Mucosa of gallbladder (tissue), 1 donor: ENCODE results near the gene SPNS3. TPM values are rescaled to one million over a fixed set of nuclear protein-coding genes. Genes with fewer than 3 reads are reported as not detected.

Experiments used
- DNase-seq: peaks from one replicate; pipeline ENCODE4 v3.0.0-alpha.2; 2020; ENCODE audit warnings: low spot score
- total RNA-seq: library from RNA; stranded (reverse); gene quantifications from one replicate; pipeline ENCODE4 v1.2.1, GENCODE V29; 2021
- donor health status: DM: no; HTN: no; CAD: no.

The SPNS3 gene
- total RNA-seq, 1 donor from 2014 or later, result 1.8 TPM

- no peak for DNase-seq
Observed at GRCh38 chr17:4487820-4488716, 54.3 kb downstream of the SPNS3 start.

GRCh38 chr17:4488989-4489595 is 55.4 kb downstream of the SPNS3 start:
- no peak for DNase-seq

GRCh38 chr17:4490109-4490591 is 56.4 kb downstream of the SPNS3 start:
- DNase-seq, result no peak

GRCh38 chr17:4490637-4491061 is 56.9 kb downstream of the SPNS3 start:
- DNase-seq, result no peak

- peak; percentile 76 for DNase-seq
Observed at GRCh38 chr17:4492721-4493561, 59.2 kb downstream of the SPNS3 start.

- DNase-seq, result peak; percentile 64
Observed at GRCh38 chr17:4497101-4497824, 63.5 kb downstream of the SPNS3 start.

- DNase-seq, result peak; percentile 76
Observed at GRCh38 chr17:4498461-4499397, 65.0 kb downstream of the SPNS3 start, which contains the start of gene SPNS2. SPNS2 (plus strand) TSS chr17:4498881; CDS start chr17:4499048, 167 bp downstream.

- DNase-seq, result no peak
Observed at GRCh38 chr17:4499431-4500190, 65.9 kb downstream of the SPNS3 start.

- DNase-seq, result no peak
Observed at GRCh38 chr17:4500191-4500571, 66.4 kb downstream of the SPNS3 start.

GRCh38 chr17:4501295-4501949 is 67.7 kb downstream of the SPNS3 start:
- no peak for DNase-seq

- no peak for DNase-seq
Observed at GRCh38 chr17:4502466-4503154, 68.9 kb downstream of the SPNS3 start.

- no peak for DNase-seq
Observed at GRCh38 chr17:4503283-4504025, 69.7 kb downstream of the SPNS3 start.

GRCh38 chr17:4504188-4504587 is 70.4 kb downstream of the SPNS3 start:
- no peak for DNase-seq

GRCh38 chr17:4505187-4505586 is 71.4 kb downstream of the SPNS3 start:
- no peak for DNase-seq

GRCh38 chr17:4506175-4506813 is 72.6 kb downstream of the SPNS3 start:
- DNase-seq, result no peak

GRCh38 chr17:4506892-4507291 is 73.2 kb downstream of the SPNS3 start:
- no peak for DNase-seq
